ENCODE data around the gene RUBCNL. TPM values are rescaled to one million over a fixed set of nuclear protein-coding genes. Genes with fewer than 3 reads are reported as not detected.
"Not testable (repeated sequence)": the region's sequence is repeated elsewhere in the genome, so short reads cannot be mapped to it uniquely, and the experiment has no call there.

The RUBCNL gene, protein sequence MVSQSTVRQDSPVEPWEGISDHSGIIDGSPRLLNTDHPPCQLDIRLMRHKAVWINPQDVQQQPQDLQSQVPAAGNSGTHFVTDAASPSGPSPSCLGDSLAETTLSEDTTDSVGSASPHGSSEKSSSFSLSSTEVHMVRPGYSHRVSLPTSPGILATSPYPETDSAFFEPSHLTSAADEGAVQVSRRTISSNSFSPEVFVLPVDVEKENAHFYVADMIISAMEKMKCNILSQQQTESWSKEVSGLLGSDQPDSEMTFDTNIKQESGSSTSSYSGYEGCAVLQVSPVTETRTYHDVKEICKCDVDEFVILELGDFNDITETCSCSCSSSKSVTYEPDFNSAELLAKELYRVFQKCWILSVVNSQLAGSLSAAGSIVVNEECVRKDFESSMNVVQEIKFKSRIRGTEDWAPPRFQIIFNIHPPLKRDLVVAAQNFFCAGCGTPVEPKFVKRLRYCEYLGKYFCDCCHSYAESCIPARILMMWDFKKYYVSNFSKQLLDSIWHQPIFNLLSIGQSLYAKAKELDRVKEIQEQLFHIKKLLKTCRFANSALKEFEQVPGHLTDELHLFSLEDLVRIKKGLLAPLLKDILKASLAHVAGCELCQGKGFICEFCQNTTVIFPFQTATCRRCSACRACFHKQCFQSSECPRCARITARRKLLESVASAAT
- total RNA-seq (ENCODE audit: low replicate concordance): 1.1 TPM in 2 replicates
- long read RNA-seq, partial matches to known transcripts: 0 of 8 reads
- long read RNA-seq, other reads (novel, unspliced or antisense): 6 of 8 reads

DNA sequence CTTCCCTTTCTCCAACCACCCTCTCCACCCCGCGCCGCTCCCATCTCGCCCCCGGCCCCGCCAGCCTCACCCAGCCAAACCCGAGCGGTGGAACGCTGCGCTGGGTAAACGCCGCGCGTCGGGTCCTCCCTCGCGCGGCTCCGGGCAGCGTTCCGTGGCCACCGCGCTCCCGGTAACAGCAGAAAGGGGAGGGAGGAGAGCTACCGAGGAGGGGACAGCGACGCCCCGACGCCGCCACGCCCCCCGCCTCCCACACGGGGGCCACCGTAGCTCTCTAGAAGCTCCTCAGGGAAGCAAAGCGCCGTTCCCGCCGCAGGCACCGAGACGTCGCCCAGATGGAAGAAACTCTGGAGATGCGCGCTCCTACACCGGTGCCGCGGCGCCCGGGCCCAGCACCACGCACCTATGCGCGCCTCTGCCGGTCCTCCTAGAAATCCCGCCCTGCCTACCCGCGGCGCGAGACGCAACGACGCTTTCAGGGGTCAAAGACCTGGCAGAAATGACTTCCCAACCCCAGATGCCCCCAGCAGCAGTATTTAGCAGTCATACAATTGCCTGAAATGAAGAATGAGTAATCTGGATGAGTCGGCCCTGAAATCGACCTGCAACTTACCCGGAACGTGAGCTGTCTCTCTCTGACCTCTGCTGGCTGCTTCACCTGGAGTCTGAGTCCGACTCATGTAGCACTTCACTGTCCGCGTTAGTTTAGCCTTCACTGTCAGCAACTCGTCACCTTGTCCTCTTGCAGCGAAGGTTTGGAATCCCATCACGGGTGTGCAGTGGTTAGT, at the start of gene RUBCNL:
Gene RUBCNL (minus strand): TSS at position 189 of the 788 bp plus-strand sequence. CDS start 14,777 bp downstream, outside the sequence.
- peaks cover 18% of the 10 kb centered on the region for H3K4me1 Mint-ChIP-seq (ENCODE audit: unreplicated experiment)
- peak within 1 kb of the TSS; percentile 61 for H3K27ac Mint-ChIP-seq
- H3K36me3 Mint-ChIP-seq: no peaks in the 10 kb centered on the region
- H3K4me3 Mint-ChIP-seq: peak within 1 kb of the TSS; percentile 93
- DNase-seq (ENCODE audit: extremely low spot score, unreplicated experiment): no peak
- no peaks in the 10 kb centered on the region for H3K9me3 Mint-ChIP-seq
- TF ChIP-seq, protein P1, sequence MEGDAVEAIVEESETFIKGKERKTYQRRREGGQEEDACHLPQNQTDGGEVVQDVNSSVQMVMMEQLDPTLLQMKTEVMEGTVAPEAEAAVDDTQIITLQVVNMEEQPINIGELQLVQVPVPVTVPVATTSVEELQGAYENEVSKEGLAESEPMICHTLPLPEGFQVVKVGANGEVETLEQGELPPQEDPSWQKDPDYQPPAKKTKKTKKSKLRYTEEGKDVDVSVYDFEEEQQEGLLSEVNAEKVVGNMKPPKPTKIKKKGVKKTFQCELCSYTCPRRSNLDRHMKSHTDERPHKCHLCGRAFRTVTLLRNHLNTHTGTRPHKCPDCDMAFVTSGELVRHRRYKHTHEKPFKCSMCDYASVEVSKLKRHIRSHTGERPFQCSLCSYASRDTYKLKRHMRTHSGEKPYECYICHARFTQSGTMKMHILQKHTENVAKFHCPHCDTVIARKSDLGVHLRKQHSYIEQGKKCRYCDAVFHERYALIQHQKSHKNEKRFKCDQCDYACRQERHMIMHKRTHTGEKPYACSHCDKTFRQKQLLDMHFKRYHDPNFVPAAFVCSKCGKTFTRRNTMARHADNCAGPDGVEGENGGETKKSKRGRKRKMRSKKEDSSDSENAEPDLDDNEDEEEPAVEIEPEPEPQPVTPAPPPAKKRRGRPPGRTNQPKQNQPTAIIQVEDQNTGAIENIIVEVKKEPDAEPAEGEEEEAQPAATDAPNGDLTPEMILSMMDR (conservative IDR thresholded peaks at IDR 0.05): no peak
- peaks cover 55% of the 10 kb centered on the region for H3K27me3 Mint-ChIP-seq

DNA sequence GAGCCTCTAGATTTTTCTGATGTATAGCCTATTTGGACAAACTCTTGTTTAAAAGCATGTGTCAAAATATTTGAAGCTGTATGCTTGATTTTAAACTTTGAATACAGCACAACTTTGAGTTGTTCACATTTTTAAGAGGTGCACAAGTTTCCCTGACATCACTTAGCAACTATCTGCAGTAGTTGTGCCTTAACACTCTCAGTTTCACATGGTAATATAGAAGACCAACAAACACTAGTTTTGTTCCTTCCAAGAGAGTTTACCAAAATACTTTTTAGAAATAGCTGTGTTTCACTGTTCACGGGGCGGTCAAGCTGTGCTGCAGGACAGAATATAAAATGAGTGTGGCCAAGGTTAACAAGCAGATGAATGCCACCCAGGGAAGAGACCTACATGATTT, 42.5 kb upstream of the RUBCNL start:
- H3K36me3 Mint-ChIP-seq; DNase-seq (ENCODE audit: extremely low spot score, unreplicated experiment); H3K4me1 Mint-ChIP-seq (ENCODE audit: unreplicated experiment); H3K4me3 Mint-ChIP-seq; H3K27me3 Mint-ChIP-seq; H3K27ac Mint-ChIP-seq; H3K9me3 Mint-ChIP-seq: not testable (repeated sequence)

DNA sequence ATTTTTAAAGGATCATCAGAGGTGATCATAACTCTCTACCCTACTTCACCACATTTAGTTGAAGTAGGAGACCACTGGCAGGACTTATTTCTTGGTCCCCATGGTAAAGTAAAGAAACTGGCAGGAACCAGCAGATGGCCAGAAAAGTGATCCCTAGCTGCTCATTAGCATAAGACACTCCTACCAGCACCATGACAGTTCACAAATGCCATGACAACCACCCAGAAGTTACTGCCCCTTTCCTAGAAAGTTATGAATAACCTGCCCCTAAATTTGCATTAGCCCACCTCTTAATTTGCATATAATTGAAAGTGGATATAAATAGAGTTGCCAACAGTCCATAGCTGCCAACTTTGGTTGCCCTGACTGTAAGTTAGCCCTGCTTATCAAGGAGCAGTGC, 18.4 kb upstream of the RUBCNL start:
- H3K9me3 Mint-ChIP-seq: peaks cover 8% of the 10 kb centered on the region
- TF ChIP-seq, protein P1 (conservative IDR thresholded peaks at IDR 0.05): no peak
- peaks cover 2% of the 10 kb centered on the region for H3K27me3 Mint-ChIP-seq
- no peak for DNase-seq (ENCODE audit: extremely low spot score, unreplicated experiment)
- no peaks in the 10 kb centered on the region for H3K36me3 Mint-ChIP-seq
- no peaks in the 10 kb centered on the region for H3K4me1 Mint-ChIP-seq (ENCODE audit: unreplicated experiment)
- no peak overlapping the region for H3K4me3 Mint-ChIP-seq
- no peak overlapping the region for H3K27ac Mint-ChIP-seq

DNA sequence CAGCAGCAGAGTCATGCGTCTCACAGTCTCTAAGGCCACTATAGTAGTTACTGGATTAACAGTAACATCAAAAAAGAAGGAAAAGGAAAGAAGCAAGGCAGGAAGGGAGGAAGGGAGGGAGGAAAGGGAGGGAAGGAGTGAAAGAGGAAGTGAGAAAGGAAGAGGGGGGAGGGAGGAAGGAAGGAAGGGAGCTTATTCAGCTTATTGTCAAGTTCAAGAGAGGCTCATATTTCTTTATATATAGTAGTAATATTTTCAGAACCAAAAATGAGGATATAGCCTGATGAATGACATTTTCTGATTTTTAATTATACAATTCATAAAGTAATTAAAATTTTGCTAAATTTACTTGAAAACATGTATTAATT, 17.7 kb upstream of the RUBCNL start:
- H3K36me3 Mint-ChIP-seq: no peaks in the 10 kb centered on the region
- H3K4me3 Mint-ChIP-seq: no peak overlapping the region
- peaks cover 2% of the 10 kb centered on the region for H3K27me3 Mint-ChIP-seq
- no peak overlapping the region for H3K27ac Mint-ChIP-seq
- peaks cover 6% of the 10 kb centered on the region for H3K9me3 Mint-ChIP-seq
- DNase-seq (ENCODE audit: extremely low spot score, unreplicated experiment): no peak
- TF ChIP-seq, protein P1 (conservative IDR thresholded peaks at IDR 0.05): no peak
- H3K4me1 Mint-ChIP-seq (ENCODE audit: unreplicated experiment): peaks cover 4% of the 10 kb centered on the region

DNA sequence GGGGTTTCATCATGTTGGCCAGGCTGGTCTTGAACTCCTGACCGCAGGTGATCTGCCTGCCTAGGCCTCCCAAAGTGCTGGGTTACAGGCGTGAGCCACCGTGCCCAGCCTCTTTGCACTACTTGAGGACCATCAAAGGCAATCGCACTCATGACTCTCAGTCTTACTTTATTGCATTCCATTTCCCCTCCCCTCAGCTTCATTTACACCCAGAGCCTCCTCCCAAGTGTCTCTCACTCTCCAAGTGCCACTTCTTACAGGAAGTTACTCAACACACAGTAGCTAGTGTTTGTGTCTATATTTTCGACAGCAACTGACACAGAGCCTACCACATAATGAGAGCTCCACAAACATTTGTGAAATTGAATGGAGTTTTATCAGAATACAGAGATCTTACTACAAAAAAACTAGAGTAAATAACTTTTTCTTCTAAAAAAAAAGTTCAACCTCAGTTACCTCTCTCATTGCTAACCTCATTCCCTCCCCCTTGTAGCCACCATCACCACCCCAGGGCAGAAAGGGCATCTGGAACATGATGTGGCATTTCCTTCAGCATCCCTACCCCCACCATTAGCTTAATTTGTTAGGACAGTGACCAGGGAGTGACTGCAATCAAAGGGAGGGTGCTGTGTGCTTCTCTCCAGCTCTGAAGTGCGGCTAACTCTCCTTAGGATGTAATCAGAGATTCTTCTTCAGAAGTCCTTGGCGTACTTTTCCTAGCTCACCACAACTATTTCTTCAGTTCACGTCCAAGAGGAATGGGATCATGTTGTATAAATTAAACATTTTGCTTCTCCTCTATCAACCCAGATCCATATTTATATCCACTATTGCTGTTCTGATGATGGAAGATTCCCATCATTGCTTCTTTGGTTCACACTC, 17.0 kb upstream of the RUBCNL start:
- Mint-ChIP-seq H3K4me3 (no peak overlapping the region), H3K9me3 (peaks cover 6% of the 10 kb centered on the region), H3K27me3 (peaks cover 2% of the 10 kb centered on the region)

More for the DNA sequence above, 17.0 kb upstream of the RUBCNL start:
- DNase-seq (ENCODE audit: extremely low spot score, unreplicated experiment): no peak
- H3K4me1 Mint-ChIP-seq (ENCODE audit: unreplicated experiment): peaks cover 5% of the 10 kb centered on the region
- TF ChIP-seq, protein P1 (conservative IDR thresholded peaks at IDR 0.05): no peak
- H3K27ac Mint-ChIP-seq: no peak overlapping the region
- H3K36me3 Mint-ChIP-seq: no peaks in the 10 kb centered on the region

All from type B pancreatic cell (in vitro differentiated cells).